Activated T-helper 17 cell treated with anti-CD3 and anti-CD28 coated beads, Interleukin-2, amount 50 U/mL, for 72 hours (primary cell): Measurements from ENCODE around the gene UBFD1. TPM values are rescaled to one million over a fixed set of nuclear protein-coding genes. Genes with fewer than 3 reads are reported as not detected.

Experiments used
- ATAC-seq: fragments of 150-1000 bp; cut with Tn5 transposase; replicated peaks from 2 replicates; pipeline ENCODE4 v1.10.0; 2021; ENCODE audit warnings: mild to moderate bottlenecking, moderate library complexity
- H3K27ac Mint-ChIP-seq: one replicate; pipeline ENCODE4 v1.8.0; 2022; ENCODE audit warnings: mixed read lengths
- H3K27me3 Mint-ChIP-seq: one replicate; pipeline ENCODE4 v1.8.0; 2022; ENCODE audit warnings: mixed read lengths
- H3K36me3 Mint-ChIP-seq: one replicate; pipeline ENCODE4 v1.8.0; 2022; ENCODE audit warnings: low read depth, mild to moderate bottlenecking, mixed read lengths
- H3K4me1 Mint-ChIP-seq: one replicate; pipeline ENCODE4 v1.8.0; 2022; ENCODE audit warnings: mixed read lengths
- H3K4me3 Mint-ChIP-seq: one replicate; pipeline ENCODE4 v1.8.0; 2022; ENCODE audit warnings: mild to moderate bottlenecking, mixed read lengths
- H3K9me3 Mint-ChIP-seq: one replicate; pipeline ENCODE4 v1.8.0; 2022; ENCODE audit warnings: mixed read lengths
- total RNA-seq, 2 donors: library from RNA; stranded (reverse); gene quantifications; one replicate each; pipeline ENCODE4 v1.2.3, GENCODE V29; 2022

Gene UBFD1
- total RNA-seq, 2 donors from 2014 or later = 42.1 to 58.2 TPM

- Mint-ChIP-seq H3K4me3 (no peak overlapping the region), H3K27ac (no peak overlapping the region), H3K4me1 (peaks cover 17% of the 10 kb centered on the region), H3K27me3 (no peaks in the 10 kb centered on the region), H3K36me3 (peaks cover 47% of the 10 kb centered on the region), H3K9me3 (no peaks in the 10 kb centered on the region)
- peak; percentile 38 for ATAC-seq
Observed at GRCh38 chr16:23519282-23519681, 38.2 kb upstream of the UBFD1 start.

- no peaks in the 10 kb centered on the region for H3K27me3 Mint-ChIP-seq
- peaks cover 10% of the 10 kb centered on the region for H3K4me1 Mint-ChIP-seq
- ATAC-seq = no peak
- no peaks in the 10 kb centered on the region for H3K9me3 Mint-ChIP-seq
- peaks cover 55% of the 10 kb centered on the region for H3K36me3 Mint-ChIP-seq
- H3K27ac Mint-ChIP-seq = no peak overlapping the region
- H3K4me3 Mint-ChIP-seq = no peak overlapping the region
Observed at GRCh38 chr16:23520500-23520899, 37.0 kb upstream of the UBFD1 start.

GRCh38 chr16:23521037-23521743 lies 36.3 kb upstream of the UBFD1 start:
- no peak overlapping the region for H3K4me3 Mint-ChIP-seq
- H3K9me3 Mint-ChIP-seq = no peaks in the 10 kb centered on the region
- no peak for ATAC-seq
- H3K36me3 Mint-ChIP-seq = peaks cover 59% of the 10 kb centered on the region
- peaks cover 5% of the 10 kb centered on the region for H3K4me1 Mint-ChIP-seq
- H3K27ac Mint-ChIP-seq = no peak overlapping the region
- no peaks in the 10 kb centered on the region for H3K27me3 Mint-ChIP-seq

- H3K36me3 Mint-ChIP-seq = peaks cover 64% of the 10 kb centered on the region
- no peak overlapping the region for H3K27ac Mint-ChIP-seq
- H3K27me3 Mint-ChIP-seq = no peaks in the 10 kb centered on the region
- H3K9me3 Mint-ChIP-seq = no peaks in the 10 kb centered on the region
- ATAC-seq = no peak
- H3K4me3 Mint-ChIP-seq = no peak overlapping the region
- no peaks in the 10 kb centered on the region for H3K4me1 Mint-ChIP-seq
Observed at GRCh38 chr16:23521965-23522364, 35.6 kb upstream of the UBFD1 start.

GRCh38 chr16:23523321-23523720 lies 34.2 kb upstream of the UBFD1 start:
- Mint-ChIP-seq H3K9me3 (no peaks in the 10 kb centered on the region), H3K4me3 (no peak overlapping the region), H3K4me1 (no peaks in the 10 kb centered on the region), H3K27me3 (no peaks in the 10 kb centered on the region), H3K36me3 (peaks cover 78% of the 10 kb centered on the region), H3K27ac (no peak overlapping the region)
- no peak for ATAC-seq

- Mint-ChIP-seq H3K27ac (no peak overlapping the region), H3K9me3 (no peaks in the 10 kb centered on the region), H3K4me3 (no peak overlapping the region), H3K36me3 (peaks cover 84% of the 10 kb centered on the region), H3K27me3 (no peaks in the 10 kb centered on the region), H3K4me1 (no peaks in the 10 kb centered on the region)
- no peak for ATAC-seq
Observed at GRCh38 chr16:23523876-23524385, 33.6 kb upstream of the UBFD1 start.

GRCh38 chr16:23524886-23525285 lies 32.6 kb upstream of the UBFD1 start:
- H3K27me3 Mint-ChIP-seq = no peaks in the 10 kb centered on the region
- H3K4me1 Mint-ChIP-seq = no peaks in the 10 kb centered on the region
- H3K4me3 Mint-ChIP-seq = no peak overlapping the region
- no peak for ATAC-seq
- no peaks in the 10 kb centered on the region for H3K9me3 Mint-ChIP-seq
- H3K36me3 Mint-ChIP-seq = peaks cover 87% of the 10 kb centered on the region
- peak overlapping the region; percentile 21 for H3K27ac Mint-ChIP-seq

GRCh38 chr16:23527961-23528643 lies 29.4 kb upstream of the UBFD1 start:
- Mint-ChIP-seq H3K4me1 (no peaks in the 10 kb centered on the region), H3K9me3 (no peaks in the 10 kb centered on the region), H3K27ac (no peak overlapping the region), H3K36me3 (peaks cover 84% of the 10 kb centered on the region), H3K27me3 (no peaks in the 10 kb centered on the region), H3K4me3 (no peak overlapping the region)
- no peak for ATAC-seq

GRCh38 chr16:23528644-23529310 lies 28.8 kb upstream of the UBFD1 start:
- Mint-ChIP-seq H3K4me3 (no peak overlapping the region), H3K36me3 (peaks cover 84% of the 10 kb centered on the region), H3K4me1 (no peaks in the 10 kb centered on the region), H3K9me3 (no peaks in the 10 kb centered on the region), H3K27me3 (no peaks in the 10 kb centered on the region), H3K27ac (no peak overlapping the region)
- no peak for ATAC-seq

GRCh38 chr16:23530062-23530461 lies 27.5 kb upstream of the UBFD1 start:
- peaks cover 84% of the 10 kb centered on the region for H3K36me3 Mint-ChIP-seq
- H3K4me3 Mint-ChIP-seq = no peak overlapping the region
- H3K4me1 Mint-ChIP-seq = no peaks in the 10 kb centered on the region
- ATAC-seq = no peak
- no peak overlapping the region for H3K27ac Mint-ChIP-seq
- no peaks in the 10 kb centered on the region for H3K9me3 Mint-ChIP-seq
- no peaks in the 10 kb centered on the region for H3K27me3 Mint-ChIP-seq

GRCh38 chr16:23532448-23532847 lies 25.1 kb upstream of the UBFD1 start:
- no peaks in the 10 kb centered on the region for H3K9me3 Mint-ChIP-seq
- H3K27ac Mint-ChIP-seq = no peak overlapping the region
- no peak for ATAC-seq

GRCh38 chr16:23534868-23535860 lies 22.4 kb upstream of the UBFD1 start:
- Mint-ChIP-seq H3K36me3 (peaks cover 71% of the 10 kb centered on the region), H3K4me1 (no peaks in the 10 kb centered on the region)

More at GRCh38 chr16:23532448-23532847, 25.1 kb upstream of the UBFD1 start:
- no peaks in the 10 kb centered on the region for H3K27me3 Mint-ChIP-seq
- H3K36me3 Mint-ChIP-seq = peaks cover 77% of the 10 kb centered on the region
- H3K4me1 Mint-ChIP-seq = no peaks in the 10 kb centered on the region
- no peak overlapping the region for H3K4me3 Mint-ChIP-seq

GRCh38 chr16:23535901-23536300 lies 21.6 kb upstream of the UBFD1 start:
- H3K9me3 Mint-ChIP-seq = no peaks in the 10 kb centered on the region
- peaks cover 75% of the 10 kb centered on the region for H3K36me3 Mint-ChIP-seq
- no peak overlapping the region for H3K27ac Mint-ChIP-seq
- no peak overlapping the region for H3K4me3 Mint-ChIP-seq
- H3K4me1 Mint-ChIP-seq = no peaks in the 10 kb centered on the region
- no peak for ATAC-seq
- H3K27me3 Mint-ChIP-seq = no peaks in the 10 kb centered on the region

More at GRCh38 chr16:23534868-23535860, 22.4 kb upstream of the UBFD1 start:
- Mint-ChIP-seq H3K27ac (no peak overlapping the region), H3K4me3 (no peak overlapping the region), H3K9me3 (no peaks in the 10 kb centered on the region), H3K27me3 (no peaks in the 10 kb centered on the region)
- ATAC-seq = no peak

- Mint-ChIP-seq H3K4me1 (no peaks in the 10 kb centered on the region), H3K27ac (no peak overlapping the region)
Observed at GRCh38 chr16:23537390-23537789, 20.1 kb upstream of the UBFD1 start.

More at GRCh38 chr16:23537390-23537789, 20.1 kb upstream of the UBFD1 start:
- Mint-ChIP-seq H3K27me3 (no peaks in the 10 kb centered on the region), H3K9me3 (no peaks in the 10 kb centered on the region), H3K4me3 (no peak overlapping the region), H3K36me3 (peaks cover 76% of the 10 kb centered on the region)
- no peak for ATAC-seq
